Measurements from ENCODE around the gene HNF1B.

- TF ChIP-seq ZNF565 (CRISPR knock-in tag; conservative IDR thresholded peaks at IDR 0.05; ENCODE audit: low read depth) (no peak), ZC3H10 (CRISPR knock-in tag; IDR thresholded peaks at IDR 0.05) (no peak), BACH2 (CRISPR knock-in tag; IDR thresholded peaks at IDR 0.05; ENCODE audit: borderline replicate concordance) (no peak), ZFP30 (CRISPR knock-in tag; IDR thresholded peaks at IDR 0.05) (no peak), TCF4 (CRISPR knock-in tag; IDR thresholded peaks at IDR 0.05; ENCODE audit: borderline replicate concordance) (no peak), ARNTL (CRISPR knock-in tag; IDR thresholded peaks at IDR 0.05; ENCODE audit: borderline replicate concordance, low read depth) (no peak)
- TF ChIP-seq, protein P1, sequence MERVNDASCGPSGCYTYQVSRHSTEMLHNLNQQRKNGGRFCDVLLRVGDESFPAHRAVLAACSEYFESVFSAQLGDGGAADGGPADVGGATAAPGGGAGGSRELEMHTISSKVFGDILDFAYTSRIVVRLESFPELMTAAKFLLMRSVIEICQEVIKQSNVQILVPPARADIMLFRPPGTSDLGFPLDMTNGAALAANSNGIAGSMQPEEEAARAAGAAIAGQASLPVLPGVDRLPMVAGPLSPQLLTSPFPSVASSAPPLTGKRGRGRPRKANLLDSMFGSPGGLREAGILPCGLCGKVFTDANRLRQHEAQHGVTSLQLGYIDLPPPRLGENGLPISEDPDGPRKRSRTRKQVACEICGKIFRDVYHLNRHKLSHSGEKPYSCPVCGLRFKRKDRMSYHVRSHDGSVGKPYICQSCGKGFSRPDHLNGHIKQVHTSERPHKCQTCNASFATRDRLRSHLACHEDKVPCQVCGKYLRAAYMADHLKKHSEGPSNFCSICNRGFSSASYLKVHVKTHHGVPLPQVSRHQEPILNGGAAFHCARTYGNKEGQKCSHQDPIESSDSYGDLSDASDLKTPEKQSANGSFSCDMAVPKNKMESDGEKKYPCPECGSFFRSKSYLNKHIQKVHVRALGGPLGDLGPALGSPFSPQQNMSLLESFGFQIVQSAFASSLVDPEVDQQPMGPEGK (CRISPR knock-in tag; IDR thresholded peaks at IDR 0.05; ENCODE audit: borderline replicate concordance), result no peak
Observed at GRCh38 chr17:37736428-37736827, 8.4 kb downstream of the HNF1B start.

All from SK-N-SH treated with all-trans-retinoic acid at 6 μM for 48 hours (cell line).